Activated CD4-positive, alpha-beta memory T cell treated with anti-CD3 and anti-CD28 coated beads, Interleukin-2, amount 10 ng/mL, durations not matched to agents 7 days and 5 days (primary cell): Measurements from ENCODE around the gene AMZ1. TPM values are rescaled to one million over a fixed set of nuclear protein-coding genes. Genes with fewer than 3 reads are reported as not detected.
"Not testable (repeated sequence)": the region's sequence is repeated elsewhere in the genome, so short reads cannot be mapped to it uniquely, and the experiment has no call there.

Experiments
- CTCF ChIA-PET: fragments of 350-600 bp; sonication (Branson Sonifier 250); formaldehyde crosslinking; loops from one replicate; lab custom pipeline; 2021; ENCODE audit warnings: antibody characterized with exemption, inconsistent platforms; lab: Charles Lee
- POLR2A ChIA-PET: fragments of 350-600 bp; sonication (Branson Sonifier 250); formaldehyde crosslinking; loops from one replicate; lab custom pipeline; 2021; ENCODE audit warnings: antibody characterized with exemption; lab: Charles Lee
- DNase-seq: peaks from one replicate; pipeline ENCODE4 v3.0.0-alpha.2; 2020
- H3K27ac Mint-ChIP-seq: one replicate; pipeline ENCODE4 v1.8.0; 2021; ENCODE audit warnings: mild to moderate bottlenecking, mixed read lengths
- H3K27me3 Mint-ChIP-seq: one replicate; pipeline ENCODE4 v1.8.0; 2021; ENCODE audit warnings: mixed read lengths
- H3K36me3 Mint-ChIP-seq: one replicate; pipeline ENCODE4 v1.8.0; 2021; ENCODE audit warnings: low read depth, mixed read lengths
- H3K4me1 Mint-ChIP-seq: one replicate; pipeline ENCODE4 v1.8.0; 2021; ENCODE audit warnings: mixed read lengths
- H3K4me3 Mint-ChIP-seq: one replicate; pipeline ENCODE4 v1.8.0; 2021; ENCODE audit warnings: mild to moderate bottlenecking, mixed read lengths
- H3K9me3 Mint-ChIP-seq: one replicate; pipeline ENCODE4 v1.8.0; 2021; ENCODE audit warnings: mixed read lengths
- total RNA-seq, 2 experiments: library from RNA; stranded (reverse); gene quantifications; one replicate each; pipeline ENCODE4 v1.2.3, GENCODE V29; 2021

Gene AMZ1
- total RNA-seq, 2 experiments from 2014 or later, result 0.78 to 0.88 TPM

GRCh38 chr7:2743523-2744185, 55.7 kb downstream of the AMZ1 start:
- CTCF ChIA-PET, H3K4me3 Mint-ChIP-seq, H3K4me1 Mint-ChIP-seq, H3K27me3 Mint-ChIP-seq, H3K9me3 Mint-ChIP-seq, POLR2A ChIA-PET, H3K36me3 Mint-ChIP-seq, H3K27ac Mint-ChIP-seq: not testable (repeated sequence)
- DNase-seq, result peak; percentile 13

DNA sequence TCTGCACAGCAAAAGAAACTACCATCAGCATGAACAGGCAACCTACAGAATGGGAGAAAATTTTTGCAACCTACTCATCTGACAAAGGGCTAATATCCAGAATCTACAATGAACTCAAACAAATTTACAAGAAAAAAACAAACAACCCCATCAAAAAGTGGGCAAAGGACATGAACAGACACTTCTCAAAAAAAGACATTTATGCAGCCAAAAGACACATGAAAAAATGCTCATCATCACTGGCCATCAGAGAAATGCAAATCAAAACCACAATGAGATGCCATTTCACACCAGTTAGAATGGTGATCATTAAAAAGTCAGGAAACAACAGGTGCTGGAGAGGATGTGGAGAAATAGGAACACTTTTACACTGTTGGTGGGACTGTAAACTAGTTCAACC, 60.7 kb downstream of the AMZ1 start:
- H3K27ac Mint-ChIP-seq, H3K9me3 Mint-ChIP-seq, POLR2A ChIA-PET, DNase-seq, H3K27me3 Mint-ChIP-seq, CTCF ChIA-PET, H3K4me3 Mint-ChIP-seq, H3K4me1 Mint-ChIP-seq: not testable (repeated sequence)
- H3K36me3 Mint-ChIP-seq, result peaks cover 14% of the 10 kb centered on the region

DNA sequence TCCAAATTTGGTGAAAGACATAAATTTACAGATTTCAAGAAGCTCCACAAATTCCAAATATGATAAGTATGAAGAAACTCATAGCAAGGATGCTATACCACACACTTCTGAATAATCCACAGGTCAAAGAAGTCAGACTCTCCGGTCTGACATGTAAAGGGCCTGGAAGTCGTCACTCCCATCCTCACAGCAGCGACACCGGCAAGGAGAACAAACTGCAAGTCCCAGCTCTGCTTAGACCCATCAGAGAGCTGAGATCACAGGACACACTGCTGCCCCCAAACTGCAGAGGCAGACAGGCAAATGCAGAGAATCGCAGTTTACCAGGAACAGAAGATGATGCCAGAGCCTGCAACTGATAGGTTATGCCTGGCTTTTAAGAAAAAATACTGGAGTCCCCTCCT, 62.0 kb downstream of the AMZ1 start:
- CTCF ChIA-PET, result no interaction called here
- Mint-ChIP-seq H3K27me3 (no peaks in the 10 kb centered on the region), H3K4me1 (no peaks in the 10 kb centered on the region), H3K27ac (no peak overlapping the region), H3K4me3 (no peak overlapping the region), H3K36me3 (peaks cover 9% of the 10 kb centered on the region), H3K9me3 (peaks cover under 1% of the 10 kb centered on the region)
- DNase-seq, result no peak
- POLR2A ChIA-PET, result no interaction called here

DNA sequence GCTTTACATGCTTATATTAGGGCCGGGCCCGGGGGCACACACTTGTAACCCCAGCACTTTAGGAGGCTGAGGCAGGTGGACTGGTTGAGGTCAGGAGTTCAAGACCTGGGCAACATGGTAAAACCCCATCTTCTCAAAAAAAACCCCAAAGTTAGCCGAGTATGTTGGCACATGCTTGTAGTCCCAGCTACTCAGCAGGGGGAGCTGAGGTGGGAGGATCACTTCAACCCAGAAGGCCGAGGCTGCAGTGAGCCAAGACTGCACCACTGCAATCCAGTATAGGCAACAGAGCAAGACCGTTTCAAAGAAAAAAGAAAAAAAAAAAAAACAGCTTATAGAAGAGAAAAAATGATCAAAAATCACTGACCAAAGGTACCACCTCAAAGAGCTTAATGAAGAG, 63.1 kb downstream of the AMZ1 start:
- Mint-ChIP-seq H3K4me3 (no peak overlapping the region), H3K4me1 (no peaks in the 10 kb centered on the region), H3K9me3 (peaks cover 2% of the 10 kb centered on the region), H3K27me3 (no peaks in the 10 kb centered on the region), H3K27ac (no peak overlapping the region), H3K36me3 (peaks cover 16% of the 10 kb centered on the region)
- no peak for DNase-seq
- POLR2A ChIA-PET, result no interaction called here
- CTCF ChIA-PET, result interaction anchor here (1.0 kb wide), 1 partner anchor 10 kb away, joined by 3 read pairs; no protein-coding TSS in a partner anchor

- Mint-ChIP-seq H3K27me3 (no peaks in the 10 kb centered on the region), H3K36me3 (peaks cover 21% of the 10 kb centered on the region), H3K4me3 (no peak overlapping the region), H3K9me3 (peaks cover 2% of the 10 kb centered on the region), H3K4me1 (peaks cover 16% of the 10 kb centered on the region), H3K27ac (no peak overlapping the region)
- ChIA-PET POLR2A (no interaction called here), CTCF (no interaction called here)
- no peak for DNase-seq
These were observed 65.1 kb downstream of the AMZ1 start for GRCh38 chr7:2753148-2753547.

GRCh38 chr7:2754086-2754485, 66.1 kb downstream of the AMZ1 start:
- ChIA-PET POLR2A (no interaction called here), CTCF (no interaction called here)
- H3K9me3 Mint-ChIP-seq, result peaks cover 2% of the 10 kb centered on the region
- H3K27ac Mint-ChIP-seq, result no peak overlapping the region
- H3K27me3 Mint-ChIP-seq, result no peaks in the 10 kb centered on the region
- DNase-seq, result no peak
- H3K4me1 Mint-ChIP-seq, result peaks cover 24% of the 10 kb centered on the region
- no peak overlapping the region for H3K4me3 Mint-ChIP-seq
- H3K36me3 Mint-ChIP-seq, result peaks cover 21% of the 10 kb centered on the region

DNA sequence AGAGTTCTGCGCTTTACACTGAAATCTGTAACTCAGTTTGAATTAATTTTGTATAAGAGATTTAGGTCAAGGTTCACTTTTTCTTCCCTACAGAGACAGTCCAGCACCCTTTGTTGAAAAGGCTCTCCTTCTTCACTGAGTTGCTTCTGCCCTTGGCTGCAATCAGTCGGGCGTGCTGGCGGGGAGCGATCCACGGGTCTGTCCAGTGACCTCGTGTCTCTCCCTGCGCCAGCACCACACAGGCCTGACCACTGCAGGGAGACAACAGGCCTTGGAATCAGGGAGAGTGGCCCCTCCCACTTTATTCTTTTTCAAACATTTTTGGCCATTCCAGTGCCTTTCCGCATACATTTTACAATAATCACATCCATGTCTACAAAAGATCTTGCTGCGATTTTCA, 66.9 kb downstream of the AMZ1 start:
- DNase-seq, result no peak
- no peaks in the 10 kb centered on the region for H3K27me3 Mint-ChIP-seq
- no peak overlapping the region for H3K27ac Mint-ChIP-seq
- ChIA-PET CTCF (no interaction called here), POLR2A (no interaction called here)
- peaks cover 31% of the 10 kb centered on the region for H3K4me1 Mint-ChIP-seq
- H3K4me3 Mint-ChIP-seq, result no peak overlapping the region
- H3K36me3 Mint-ChIP-seq, result peaks cover 21% of the 10 kb centered on the region
- H3K9me3 Mint-ChIP-seq, result peaks cover 2% of the 10 kb centered on the region

- Mint-ChIP-seq H3K4me3 (no peak overlapping the region), H3K27me3 (no peaks in the 10 kb centered on the region), H3K9me3 (peaks cover 2% of the 10 kb centered on the region), H3K36me3 (peaks cover 19% of the 10 kb centered on the region), H3K4me1 (peaks cover 37% of the 10 kb centered on the region), H3K27ac (no peak overlapping the region)
- no peak for DNase-seq
- ChIA-PET POLR2A (no interaction called here), CTCF (no interaction called here)
These were observed 67.5 kb downstream of the AMZ1 start for GRCh38 chr7:2755531-2755930.

DNA sequence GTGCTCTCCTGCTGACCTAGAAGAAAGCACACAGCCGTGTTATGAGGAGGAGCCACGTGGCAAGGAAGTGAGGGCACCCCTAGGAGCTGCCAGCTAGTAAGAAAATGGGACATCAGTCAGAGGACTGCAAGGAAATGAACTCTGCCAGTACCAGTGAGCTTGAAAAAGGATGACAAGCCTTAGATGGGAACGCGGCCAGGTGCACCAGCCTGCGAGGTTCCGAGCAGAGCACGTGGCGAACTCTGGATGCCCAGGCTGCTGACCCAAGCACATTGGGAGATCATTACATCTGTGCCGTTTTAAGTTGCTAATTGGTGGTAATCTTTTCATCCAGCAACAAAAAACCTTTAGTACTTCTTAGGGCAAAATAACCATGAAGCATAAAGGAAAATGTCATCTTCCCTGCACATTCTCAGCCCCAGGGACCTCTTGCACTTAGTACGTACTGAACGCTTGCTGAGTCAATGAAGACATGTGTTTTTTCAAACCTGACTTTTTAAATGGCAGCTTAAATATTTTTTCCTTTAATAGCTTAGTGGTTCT, 69.4 kb downstream of the AMZ1 start:
- H3K36me3 Mint-ChIP-seq, result peaks cover 17% of the 10 kb centered on the region
- no peaks in the 10 kb centered on the region for H3K27me3 Mint-ChIP-seq
- POLR2A ChIA-PET, result interaction anchor here (1.0 to 2.3 kb wide), 4 partner anchors 26 to 48 kb away, joined by 4 to 15 read pairs (median 6); no protein-coding TSS in a partner anchor
- H3K4me1 Mint-ChIP-seq, result peaks cover 41% of the 10 kb centered on the region
- CTCF ChIA-PET, result interaction anchor here (0.6 to 2.1 kb wide), 10 partner anchors 21 to 108 kb away, joined by 3 to 21 read pairs (median 3); no protein-coding TSS in a partner anchor
- no peak overlapping the region for H3K4me3 Mint-ChIP-seq
- no peak for DNase-seq
- peaks cover 2% of the 10 kb centered on the region for H3K9me3 Mint-ChIP-seq
- H3K27ac Mint-ChIP-seq, result peak overlapping the region; percentile 87

- Mint-ChIP-seq H3K4me1 (peaks cover 41% of the 10 kb centered on the region), H3K4me3 (peak overlapping the region; percentile 31), H3K27me3 (no peaks in the 10 kb centered on the region), H3K36me3 (peaks cover 17% of the 10 kb centered on the region), H3K27ac (peak overlapping the region; percentile 87), H3K9me3 (peaks cover 2% of the 10 kb centered on the region)
- peak; percentile 79 for DNase-seq
- POLR2A ChIA-PET, result interaction anchor here (1.0 to 2.3 kb wide), 5 partner anchors 25 to 48 kb away, joined by 4 to 15 read pairs (median 5); no protein-coding TSS in a partner anchor
- CTCF ChIA-PET, result interaction anchor here (0.8 to 2.1 kb wide), 10 partner anchors 20 to 107 kb away, joined by 3 to 21 read pairs (median 3); no protein-coding TSS in a partner anchor
These were observed 70.1 kb downstream of the AMZ1 start for GRCh38 chr7:2757904-2758672.

DNA sequence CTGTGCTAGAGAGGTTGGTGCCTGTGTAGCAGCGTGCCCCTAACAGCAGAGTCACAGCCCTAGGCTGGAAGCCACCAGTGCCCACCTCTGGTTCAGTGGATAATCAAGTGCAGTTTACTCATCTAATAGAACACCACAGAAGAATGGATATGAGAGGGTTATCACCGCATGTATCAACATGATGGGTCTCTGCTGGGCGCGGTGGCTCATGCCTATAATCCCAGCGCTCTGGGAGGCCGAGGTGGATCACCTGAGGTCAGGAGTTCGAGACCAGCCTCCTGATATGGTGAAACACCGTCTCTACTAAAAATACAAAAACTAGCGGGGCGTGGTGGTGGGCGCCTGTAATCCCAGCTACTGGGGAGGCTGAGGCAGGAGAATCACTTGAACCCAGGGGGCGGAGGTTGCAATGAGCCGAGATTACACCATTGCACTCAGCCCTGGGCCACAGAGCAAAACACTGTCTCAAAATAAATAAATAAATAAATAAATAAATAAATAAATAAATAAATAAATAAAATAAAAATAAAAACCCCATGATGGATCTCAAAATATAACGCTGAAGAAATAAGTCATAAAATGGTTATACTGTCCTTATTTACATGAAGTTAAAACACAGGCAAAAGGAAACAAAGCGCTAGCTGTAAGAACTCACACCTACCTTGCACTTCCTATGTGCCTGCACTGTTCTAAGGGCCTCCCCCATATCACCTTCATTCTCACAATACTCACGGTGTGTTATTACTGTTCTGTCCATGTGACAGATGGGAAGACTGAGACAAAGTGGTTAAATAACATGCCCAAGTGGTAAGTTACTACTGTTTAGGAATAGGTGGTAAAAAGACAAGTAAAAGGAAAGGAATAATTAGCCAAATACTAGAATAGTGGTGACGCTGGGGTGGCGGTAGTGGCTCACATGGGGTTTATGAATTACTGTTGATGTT, 70.9 kb downstream of the AMZ1 start:
- Mint-ChIP-seq H3K9me3 (peaks cover 2% of the 10 kb centered on the region), H3K27me3 (no peaks in the 10 kb centered on the region), H3K4me1 (peaks cover 41% of the 10 kb centered on the region), H3K27ac (peak overlapping the region; percentile 87), H3K36me3 (peaks cover 17% of the 10 kb centered on the region), H3K4me3 (peak overlapping the region; percentile 31)
- ChIA-PET CTCF (interaction anchor here (0.8 to 2.1 kb wide), 6 partner anchors 23 to 106 kb away, joined by 3 to 21 read pairs (median 5); no protein-coding TSS in a partner anchor), POLR2A (interaction anchor here (0.5 to 2.3 kb wide), 6 partner anchors 24 to 49 kb away, joined by 3 to 15 read pairs (median 4); no protein-coding TSS in a partner anchor)
- no peak for DNase-seq

GRCh38 chr7:2759736-2760097, 71.7 kb downstream of the AMZ1 start:
- CTCF ChIA-PET, result interaction anchor here (1.1 to 2.0 kb wide), 2 partner anchors 39 to 50 kb away, joined by 6 to 10 read pairs; no protein-coding TSS in a partner anchor
- no peak for DNase-seq
- H3K9me3 Mint-ChIP-seq, result peaks cover 2% of the 10 kb centered on the region
- H3K4me3 Mint-ChIP-seq, result no peak overlapping the region
- POLR2A ChIA-PET, result no interaction called here
- peaks cover 17% of the 10 kb centered on the region for H3K36me3 Mint-ChIP-seq
- peaks cover 41% of the 10 kb centered on the region for H3K4me1 Mint-ChIP-seq
- no peaks in the 10 kb centered on the region for H3K27me3 Mint-ChIP-seq
- H3K27ac Mint-ChIP-seq, result no peak overlapping the region
